ENCODE data around the gene SPACDR. TPM values are rescaled to one million over a fixed set of nuclear protein-coding genes. Genes with fewer than 3 reads are reported as not detected.

Gene SPACDR
- total RNA-seq, 1 donor = 0.27 TPM

GRCh38 chr7:100438172-100438571 is 25.9 kb downstream of the SPACDR start:
- no peak for DNase-seq (ENCODE audit: low read depth in 2 of 3, low spot score in 2 of 3)

GRCh38 chr7:100437150-100438100 is 26.6 kb downstream of the SPACDR start:
- no peak for DNase-seq (ENCODE audit: low read depth in 2 of 3, low spot score in 2 of 3)

GRCh38 chr7:100435401-100436304 is 28.4 kb downstream of the SPACDR start:
- peak in 2 of 3 donors; percentile 38 to 48 for DNase-seq (ENCODE audit: low read depth in 2 of 3, low spot score in 2 of 3)

- no peak for DNase-seq (ENCODE audit: low read depth in 2 of 3, low spot score in 2 of 3)
Observed at GRCh38 chr7:100434297-100435144, 29.5 kb downstream of the SPACDR start.

GRCh38 chr7:100433592-100434296 is 30.3 kb downstream of the SPACDR start:
- no peak for DNase-seq (ENCODE audit: low read depth in 2 of 3, low spot score in 2 of 3)

GRCh38 chr7:100433276-100433591 is 30.8 kb downstream of the SPACDR start:
- DNase-seq (ENCODE audit: low read depth in 2 of 3, low spot score in 2 of 3) = no peak

GRCh38 chr7:100432621-100433275 is 31.3 kb downstream of the SPACDR start:
- no peak for DNase-seq (ENCODE audit: low read depth in 2 of 3, low spot score in 2 of 3)

GRCh38 chr7:100432053-100432452 is 32.0 kb downstream of the SPACDR start:
- no peak for DNase-seq (ENCODE audit: low read depth in 2 of 3, low spot score in 2 of 3)

GRCh38 chr7:100431286-100431735 is 32.7 kb downstream of the SPACDR start:
- no peak for DNase-seq (ENCODE audit: low read depth in 2 of 3, low spot score in 2 of 3)

- DNase-seq (ENCODE audit: low read depth in 2 of 3, low spot score in 2 of 3) = no peak
Observed at GRCh38 chr7:100430493-100431285, 33.4 kb downstream of the SPACDR start.

GRCh38 chr7:100429637-100430492 is 34.2 kb downstream of the SPACDR start, which contains the start of gene MEPCE:
Gene MEPCE, plus strand, starts transcription at chr7:100429831. Its CDS starts 188 bp downstream, at chr7:100430019.
- peak; percentile 90 to 98 (median 97) for DNase-seq (ENCODE audit: low read depth in 2 of 3, low spot score in 2 of 3)

- peak; percentile 99 to 100 (median 100) for DNase-seq (ENCODE audit: low read depth in 2 of 3, low spot score in 2 of 3)
Observed at GRCh38 chr7:100428967-100429636, 35.0 kb downstream of the SPACDR start.

- peak; percentile 95 to 98 (median 97) for DNase-seq (ENCODE audit: low read depth in 2 of 3, low spot score in 2 of 3)
Observed at GRCh38 chr7:100428199-100428966, 35.7 kb downstream of the SPACDR start, which contains the start of gene ZCWPW1. Gene ZCWPW1, minus strand, starts transcription at chr7:100428703. Its CDS starts 8,054 bp downstream, at chr7:100420649.

- no peak for DNase-seq (ENCODE audit: low read depth in 2 of 3, low spot score in 2 of 3)
Observed at GRCh38 chr7:100427762-100428198, 36.3 kb downstream of the SPACDR start.

- no peak for DNase-seq (ENCODE audit: low read depth in 2 of 3, low spot score in 2 of 3)
Observed at GRCh38 chr7:100426516-100426915, 37.5 kb downstream of the SPACDR start.

- DNase-seq (ENCODE audit: low read depth in 2 of 3, low spot score in 2 of 3) = no peak
Observed at GRCh38 chr7:100425347-100425746, 38.7 kb downstream of the SPACDR start.
